Measurements from ENCODE around the gene FXYD6. TPM values are rescaled to one million over a fixed set of nuclear protein-coding genes. Genes with fewer than 3 reads are reported as not detected.

Gene FXYD6
- total RNA-seq, 1 donor from 2014 or later: not detected

- ChIA-PET POLR2A (no interaction called here), CTCF (interaction anchor here (1.7 kb wide), 1 partner anchor 69 kb away, joined by 8 read pairs; no protein-coding TSS in a partner anchor)
- H3K36me3 Mint-ChIP-seq (ENCODE audit: low read depth): no peaks in the 10 kb centered on the region
- no peak overlapping the region for H3K27ac Mint-ChIP-seq
- H3K4me3 Mint-ChIP-seq: no peak overlapping the region
- H3K4me1 Mint-ChIP-seq: peaks cover 23% of the 10 kb centered on the region
- DNase-seq (no peak), ATAC-seq (ENCODE audit: low read depth) (no peak)
- intact Hi-C loops (cut with micrococcal nuclease): no loop called here
- H3K9me3 Mint-ChIP-seq: no peaks in the 10 kb centered on the region
- TF ChIP-seq, protein P1, sequence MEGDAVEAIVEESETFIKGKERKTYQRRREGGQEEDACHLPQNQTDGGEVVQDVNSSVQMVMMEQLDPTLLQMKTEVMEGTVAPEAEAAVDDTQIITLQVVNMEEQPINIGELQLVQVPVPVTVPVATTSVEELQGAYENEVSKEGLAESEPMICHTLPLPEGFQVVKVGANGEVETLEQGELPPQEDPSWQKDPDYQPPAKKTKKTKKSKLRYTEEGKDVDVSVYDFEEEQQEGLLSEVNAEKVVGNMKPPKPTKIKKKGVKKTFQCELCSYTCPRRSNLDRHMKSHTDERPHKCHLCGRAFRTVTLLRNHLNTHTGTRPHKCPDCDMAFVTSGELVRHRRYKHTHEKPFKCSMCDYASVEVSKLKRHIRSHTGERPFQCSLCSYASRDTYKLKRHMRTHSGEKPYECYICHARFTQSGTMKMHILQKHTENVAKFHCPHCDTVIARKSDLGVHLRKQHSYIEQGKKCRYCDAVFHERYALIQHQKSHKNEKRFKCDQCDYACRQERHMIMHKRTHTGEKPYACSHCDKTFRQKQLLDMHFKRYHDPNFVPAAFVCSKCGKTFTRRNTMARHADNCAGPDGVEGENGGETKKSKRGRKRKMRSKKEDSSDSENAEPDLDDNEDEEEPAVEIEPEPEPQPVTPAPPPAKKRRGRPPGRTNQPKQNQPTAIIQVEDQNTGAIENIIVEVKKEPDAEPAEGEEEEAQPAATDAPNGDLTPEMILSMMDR (IDR thresholded peaks at IDR 0.05): no peak
- peaks cover 75% of the 10 kb centered on the region for H3K27me3 Mint-ChIP-seq
Measured at GRCh38 chr11:117877120-117877784, 794 bp upstream of the FXYD6 start.

GRCh38 chr11:117876059-117876340 is 458 bp downstream of the FXYD6 start:
- intact Hi-C loops (cut with micrococcal nuclease): no loop called here
- peaks cover 71% of the 10 kb centered on the region for H3K27me3 Mint-ChIP-seq
- peaks cover 23% of the 10 kb centered on the region for H3K4me1 Mint-ChIP-seq
- no peaks in the 10 kb centered on the region for H3K36me3 Mint-ChIP-seq (ENCODE audit: low read depth)
- POLR2A ChIA-PET: no interaction called here
- DNase-seq: no peak
- TF ChIP-seq, protein P1 (IDR thresholded peaks at IDR 0.05): no peak
- CTCF ChIA-PET: no interaction called here
- no peak for ATAC-seq (ENCODE audit: low read depth)
- no peaks in the 10 kb centered on the region for H3K9me3 Mint-ChIP-seq
- no peak overlapping the region for H3K27ac Mint-ChIP-seq
- peak overlapping the region; percentile 64 for H3K4me3 Mint-ChIP-seq

DNA sequence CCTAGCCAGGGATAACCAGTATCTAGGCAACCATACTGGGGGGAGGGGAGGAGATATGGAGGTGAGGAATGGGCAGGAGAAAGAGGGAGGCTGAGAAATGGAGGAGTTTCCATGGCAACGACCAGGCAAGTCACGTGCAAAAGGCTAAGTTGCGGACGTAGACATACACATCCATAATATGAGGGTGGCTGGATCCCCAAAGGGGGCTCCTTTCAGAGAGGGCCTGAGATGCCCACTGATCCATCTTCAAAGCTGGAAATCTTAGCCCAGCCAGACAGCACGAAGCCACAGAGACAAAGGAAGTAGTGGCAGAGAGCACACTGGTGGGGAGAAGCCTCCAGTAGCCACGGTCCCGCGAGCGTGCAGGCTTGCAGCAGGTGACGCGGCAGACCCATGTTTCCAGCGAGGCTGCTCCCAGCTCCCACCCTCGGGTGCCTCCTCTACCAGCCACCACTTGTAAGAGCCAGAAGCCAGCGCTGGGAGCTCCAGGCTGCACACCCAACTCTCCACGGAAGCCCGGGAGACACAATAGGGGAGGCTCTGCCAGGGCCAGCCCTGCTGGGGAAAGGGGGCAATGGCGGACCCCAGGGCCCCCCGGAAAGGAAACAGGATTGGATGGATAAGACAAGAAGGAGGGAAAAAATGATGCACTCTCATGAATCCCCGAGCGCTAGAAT is 938 bp downstream of the FXYD6 start:
- H3K36me3 Mint-ChIP-seq (ENCODE audit: low read depth): no peaks in the 10 kb centered on the region
- peaks cover 66% of the 10 kb centered on the region for H3K27me3 Mint-ChIP-seq
- H3K4me1 Mint-ChIP-seq: peaks cover 23% of the 10 kb centered on the region
- ATAC-seq (ENCODE audit: low read depth) (peak; percentile 31), DNase-seq (no peak)
- ChIA-PET POLR2A (no interaction called here), CTCF (no interaction called here)
- H3K27ac Mint-ChIP-seq: no peak overlapping the region
- TF ChIP-seq, protein P1 (IDR thresholded peaks at IDR 0.05): no peak
- intact Hi-C loops (cut with micrococcal nuclease): no loop called here
- peak overlapping the region; percentile 52 for H3K4me3 Mint-ChIP-seq
- no peaks in the 10 kb centered on the region for H3K9me3 Mint-ChIP-seq

DNA sequence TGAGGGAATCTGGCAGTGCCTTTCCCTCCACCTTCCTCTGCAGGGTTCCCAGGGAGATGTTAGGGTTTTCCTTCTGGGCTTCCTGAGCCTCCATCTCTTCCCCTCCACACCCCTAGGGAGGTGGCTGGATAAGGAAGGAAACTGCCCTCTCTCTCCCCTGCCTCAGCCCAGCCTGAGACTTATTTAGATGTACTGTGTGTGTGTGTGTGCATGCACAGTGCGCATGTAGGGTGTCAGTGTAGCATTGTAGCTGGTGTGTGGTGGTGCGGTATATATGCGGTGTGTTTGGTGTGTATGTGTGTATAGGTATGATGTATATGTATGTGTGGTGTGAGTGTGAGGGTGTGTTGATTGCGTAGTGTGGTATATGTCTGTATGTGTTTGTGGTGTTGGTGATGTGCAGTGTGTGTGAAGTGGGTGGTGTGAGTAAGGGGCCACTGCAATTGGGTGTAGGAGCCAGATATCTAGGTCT is 1.5 kb downstream of the FXYD6 start:
- peaks cover 60% of the 10 kb centered on the region for H3K27me3 Mint-ChIP-seq
- peaks cover 23% of the 10 kb centered on the region for H3K4me1 Mint-ChIP-seq
- ChIA-PET POLR2A (no interaction called here), CTCF (no interaction called here)
- H3K9me3 Mint-ChIP-seq: no peaks in the 10 kb centered on the region
- H3K36me3 Mint-ChIP-seq (ENCODE audit: low read depth): no peaks in the 10 kb centered on the region
- TF ChIP-seq, protein P1 (IDR thresholded peaks at IDR 0.05): no peak
- intact Hi-C loops (cut with micrococcal nuclease): no loop called here
- peak overlapping the region; percentile 0 for H3K4me3 Mint-ChIP-seq
- ATAC-seq (ENCODE audit: low read depth): no peak
- DNase-seq: no peak
- no peak overlapping the region for H3K27ac Mint-ChIP-seq

GRCh38 chr11:117874253-117874909 is 2.1 kb downstream of the FXYD6 start:
- intact Hi-C loops (cut with micrococcal nuclease): no loop called here
- Mint-ChIP-seq H3K4me1 (peaks cover 23% of the 10 kb centered on the region), H3K9me3 (no peaks in the 10 kb centered on the region), H3K4me3 (no peak overlapping the region), H3K27ac (no peak overlapping the region), H3K36me3 (ENCODE audit: low read depth) (no peaks in the 10 kb centered on the region), H3K27me3 (peaks cover 57% of the 10 kb centered on the region)
- CTCF ChIA-PET: no interaction called here
- TF ChIP-seq, protein P1 (IDR thresholded peaks at IDR 0.05): no peak
- POLR2A ChIA-PET: no interaction called here
- DNase-seq (no peak), ATAC-seq (ENCODE audit: low read depth) (no peak)
